GM23338 (cell line): ENCODE data around the gene HSPD1. TPM values are rescaled to one million over a fixed set of nuclear protein-coding genes. Genes with fewer than 3 reads are reported as not detected.

Experiments
- ATAC-seq: fragments of 200-7000 bp; cut with Tn5 transposase; 3 replicates; pipeline ENCODE4 v1.9.1; 2020
- DNase-seq: peaks from one replicate; pipeline ENCODE4 v3.0.0-alpha.2; 2015; ENCODE audit warnings: low spot score
- H2AFZ ChIP-seq: fragments of 200-600 bp; sonication (generic); 2 replicates; pipeline ENCODE4 v1.8.0; 2016; ENCODE audit warnings: antibody characterized with exemption, mild to moderate bottlenecking, moderate library complexity
- H3F3A ChIP-seq: fragments of 200-600 bp; sonication (generic); replicated peaks from 2 replicates; pipeline ENCODE4 v1.8.0; 2017; ENCODE audit warnings: antibody characterized with exemption, mixed run types, low read depth
- H3K27ac ChIP-seq: fragments of 200-600 bp; sonication (generic); 2 replicates; pipeline ENCODE4 v1.6.1; 2016; ENCODE audit warnings: low read depth
- H3K27me3 ChIP-seq: fragments of 200-600 bp; sonication (generic); 2 replicates; pipeline ENCODE4 v1.8.0; 2016; ENCODE audit warnings: mild to moderate bottlenecking, mixed run types, moderate library complexity; ENCODE audit not compliant: insufficient read depth
- H3K36me3 ChIP-seq: fragments of 200-600 bp; sonication (generic); 2 replicates; pipeline ENCODE4 v1.8.0; 2016; ENCODE audit warnings: mild to moderate bottlenecking; ENCODE audit not compliant: insufficient read depth
- H3K4me1 ChIP-seq: fragments of 200-600 bp; sonication (generic); 2 replicates; pipeline ENCODE4 v1.8.0; 2016; ENCODE audit warnings: mild to moderate bottlenecking, moderate library complexity; ENCODE audit not compliant: insufficient read depth
- H3K4me2 ChIP-seq: fragments of 200-600 bp; sonication (generic); 2 replicates; pipeline ENCODE4 v1.7.1; 2017; ENCODE audit warnings: mixed run types
- H3K4me3 ChIP-seq: fragments of 200-600 bp; sonication (generic); 2 replicates; pipeline ENCODE4 v1.6.1; 2016; ENCODE audit warnings: mixed run types
- H3K79me2 ChIP-seq: fragments of 200-600 bp; sonication (generic); replicated peaks from 2 replicates; pipeline ENCODE4 v1.8.0; 2017; ENCODE audit warnings: mild to moderate bottlenecking; ENCODE audit not compliant: insufficient read depth
- H3K9me2 ChIP-seq: fragments of 200-600 bp; sonication (generic); 2 replicates; pipeline ENCODE4 v1.8.0; 2017; ENCODE audit not compliant: insufficient read depth
- H4K20me1 ChIP-seq: fragments of 200-600 bp; sonication (generic); replicated peaks from 2 replicates; pipeline ENCODE4 v1.8.0; 2017; ENCODE audit warnings: mild to moderate bottlenecking; ENCODE audit not compliant: insufficient read depth
- H3K27ac Mint-ChIP-seq: 2 replicates; pipeline ENCODE4 v1.8.0; 2020; ENCODE audit warnings: inconsistent platforms, mild to moderate bottlenecking, moderate library complexity, mixed read lengths
- H3K27me3 Mint-ChIP-seq: 3 replicates; pipeline ENCODE4 v1.8.0; 2022; ENCODE audit warnings: low read depth, mild to moderate bottlenecking, moderate library complexity, mixed read lengths, inconsistent platforms; ENCODE audit not compliant: insufficient read depth, poor library complexity
- H3K36me3 Mint-ChIP-seq: 3 replicates; pipeline ENCODE4 v1.8.0; 2021; ENCODE audit warnings: low read depth, mild to moderate bottlenecking, inconsistent platforms, moderate library complexity, mixed read lengths
- H3K4me1 Mint-ChIP-seq: 3 replicates; pipeline ENCODE4 v1.8.0; 2020; ENCODE audit warnings: mild to moderate bottlenecking, inconsistent platforms, mixed read lengths
- H3K4me3 Mint-ChIP-seq: 3 replicates; pipeline ENCODE4 v1.8.0; 2021; ENCODE audit warnings: moderate library complexity, mild to moderate bottlenecking, inconsistent platforms, mixed read lengths
- H3K9me3 Mint-ChIP-seq: 3 replicates; pipeline ENCODE4 v1.8.0; 2020; ENCODE audit warnings: moderate library complexity, mild to moderate bottlenecking, inconsistent platforms, mixed read lengths
- CREB1 ChIP-seq: fragments of 250-450 bp; sonication (Bioruptor Pico); IDR thresholded peaks from 2 replicates; pipeline ENCODE4 v1.5.0; 2020; ENCODE audit warnings: low read depth, mild to moderate bottlenecking, moderate library complexity
- NANOG ChIP-seq: IDR thresholded peaks from 2 replicates; pipeline ENCODE4 v1.6.1; 2016; ENCODE audit warnings: antibody characterized with exemption, borderline replicate concordance
- POLR2AphosphoS5 ChIP-seq: IDR thresholded peaks from 2 replicates; pipeline ENCODE4 v1.6.1; 2016; ENCODE audit warnings: antibody characterized with exemption, low read depth
- STAT1 ChIP-seq: IDR thresholded peaks from one replicate; pipeline ENCODE4 v1.6.1; 2016; ENCODE audit warnings: antibody characterized with exemption; ENCODE audit not compliant: unreplicated experiment
- ZNF114 ChIP-seq: fragments of 250-450 bp; sonication (Bioruptor Pico); IDR thresholded peaks from 2 replicates; pipeline ENCODE4 v1.5.0; 2020; ENCODE audit warnings: mild to moderate bottlenecking, moderate library complexity
- ZNF331 ChIP-seq: fragments of 250-450 bp; sonication (Bioruptor Pico); IDR thresholded peaks from 2 replicates; pipeline ENCODE4 v1.5.0; 2020; ENCODE audit warnings: low read depth, mild to moderate bottlenecking, moderate library complexity
- polyA plus RNA-seq: library from polyadenylated mRNA; unstranded; fragments of >200 nt; fragmentation: Nextera tagmentation; extraction: Ambion mirVana; gene quantifications from 2 replicates; pipeline ENCODE4 v1.2.1, GENCODE V29; 2016
- total RNA-seq: library from RNA; depleted of rRNA; stranded (reverse); fragments of >200 nt; shearing (Covaris generic); gene quantifications from 2 replicates; pipeline ENCODE4 v1.2.3, GENCODE V29; 2014
- TF ChIP-seq, protein P1 (sequence below): IDR thresholded peaks from one replicate; pipeline ENCODE4 v1.6.1; 2018; ENCODE audit warnings: antibody characterized with exemption; ENCODE audit not compliant: unreplicated experiment
- TF ChIP-seq, protein P2 (sequence below): IDR thresholded peaks from 2 replicates; pipeline ENCODE4 v1.6.1; 2016; ENCODE audit warnings: antibody characterized with exemption
- TF ChIP-seq, protein P3 (sequence below), 2 experiments: fragments of 200-600 bp in 1 of 2; sonication (generic) in 1 of 2; conservative IDR thresholded peaks; 2 replicates each; pipeline versions ENCODE4 v1.5.1 to v1.6.1; 2016 to 2017; ENCODE audit warnings: antibody characterized with exemption in 2 of 2, low read depth in 2 of 2, mild to moderate bottlenecking in 2 of 2, moderate library complexity in 1 of 2

The HSPD1 gene
- total and polyA plus RNA-seq, 2 experiments from 2014 or later: 880 to 1,188 TPM

DNA sequence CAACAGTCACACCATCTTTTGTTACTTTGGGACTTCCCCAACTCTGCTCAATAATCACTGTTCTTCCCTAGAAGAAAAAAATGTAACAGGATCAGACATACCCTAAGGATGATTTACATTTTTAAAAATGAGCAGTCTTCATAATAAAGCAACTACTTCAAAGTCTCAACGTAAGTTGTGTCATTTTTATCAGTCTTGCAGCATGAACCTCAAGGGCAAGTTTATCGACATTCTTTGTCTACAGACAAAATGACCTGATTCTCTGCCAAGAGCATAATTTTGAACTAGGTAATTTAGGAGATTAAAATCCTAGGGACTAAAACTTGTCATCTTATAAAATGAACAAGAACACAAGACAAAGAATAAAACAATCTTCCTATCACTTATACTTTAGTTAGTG is 2.3 kb downstream of the HSPD1 start (continued):
- TF ChIP-seq, protein P1, sequence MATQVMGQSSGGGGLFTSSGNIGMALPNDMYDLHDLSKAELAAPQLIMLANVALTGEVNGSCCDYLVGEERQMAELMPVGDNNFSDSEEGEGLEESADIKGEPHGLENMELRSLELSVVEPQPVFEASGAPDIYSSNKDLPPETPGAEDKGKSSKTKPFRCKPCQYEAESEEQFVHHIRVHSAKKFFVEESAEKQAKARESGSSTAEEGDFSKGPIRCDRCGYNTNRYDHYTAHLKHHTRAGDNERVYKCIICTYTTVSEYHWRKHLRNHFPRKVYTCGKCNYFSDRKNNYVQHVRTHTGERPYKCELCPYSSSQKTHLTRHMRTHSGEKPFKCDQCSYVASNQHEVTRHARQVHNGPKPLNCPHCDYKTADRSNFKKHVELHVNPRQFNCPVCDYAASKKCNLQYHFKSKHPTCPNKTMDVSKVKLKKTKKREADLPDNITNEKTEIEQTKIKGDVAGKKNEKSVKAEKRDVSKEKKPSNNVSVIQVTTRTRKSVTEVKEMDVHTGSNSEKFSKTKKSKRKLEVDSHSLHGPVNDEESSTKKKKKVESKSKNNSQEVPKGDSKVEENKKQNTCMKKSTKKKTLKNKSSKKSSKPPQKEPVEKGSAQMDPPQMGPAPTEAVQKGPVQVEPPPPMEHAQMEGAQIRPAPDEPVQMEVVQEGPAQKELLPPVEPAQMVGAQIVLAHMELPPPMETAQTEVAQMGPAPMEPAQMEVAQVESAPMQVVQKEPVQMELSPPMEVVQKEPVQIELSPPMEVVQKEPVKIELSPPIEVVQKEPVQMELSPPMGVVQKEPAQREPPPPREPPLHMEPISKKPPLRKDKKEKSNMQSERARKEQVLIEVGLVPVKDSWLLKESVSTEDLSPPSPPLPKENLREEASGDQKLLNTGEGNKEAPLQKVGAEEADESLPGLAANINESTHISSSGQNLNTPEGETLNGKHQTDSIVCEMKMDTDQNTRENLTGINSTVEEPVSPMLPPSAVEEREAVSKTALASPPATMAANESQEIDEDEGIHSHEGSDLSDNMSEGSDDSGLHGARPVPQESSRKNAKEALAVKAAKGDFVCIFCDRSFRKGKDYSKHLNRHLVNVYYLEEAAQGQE: no peak
- TF ChIP-seq CREB1 (CRISPR knock-in tag): no peak

DNA sequence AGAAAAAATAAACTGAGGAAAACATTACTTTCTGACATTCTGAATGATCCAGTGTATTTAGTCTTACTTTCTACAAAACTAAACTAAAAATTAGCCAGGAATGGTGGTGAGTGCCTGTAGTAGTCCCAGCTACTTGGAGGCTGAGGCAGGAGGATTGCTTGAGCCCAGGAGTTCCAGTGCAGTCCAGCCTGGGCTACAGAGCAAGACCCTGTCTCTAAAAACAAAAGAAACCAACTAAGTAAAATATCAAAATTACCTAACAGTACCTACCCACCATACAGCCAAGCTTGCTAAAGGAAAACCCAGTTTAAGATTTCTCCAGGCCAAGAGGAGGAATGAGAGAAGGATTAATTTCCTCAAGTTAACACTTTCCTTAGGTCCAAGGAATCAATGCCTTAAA is 2.9 kb downstream of the HSPD1 start:
- peaks cover 71% of the 10 kb centered on the region for H3K36me3 ChIP-seq
- Mint-ChIP-seq H3K27me3 (peaks cover 6% of the 10 kb centered on the region), H3K4me1 (peaks cover 34% of the 10 kb centered on the region), H3K27ac (0 out of 2 replicates have a peak overlapping the region, but pooled peaks have one; percentile 92), H3K4me3 (peak overlapping the region; percentile 96), H3K36me3 (peaks cover 90% of the 10 kb centered on the region), H3K9me3 (peaks cover 9% of the 10 kb centered on the region; the same call in 2 of the 3 replicates)
- peaks cover 26% of the 10 kb centered on the region for H3K4me1 ChIP-seq
- peak overlapping the region; percentile 4 for H3K27ac ChIP-seq
- H3K27me3 ChIP-seq: no peaks in the 10 kb centered on the region
- peak overlapping the region; percentile 94 for H3K4me2 ChIP-seq
- H3K79me2 ChIP-seq: peaks cover 82% of the 10 kb centered on the region
- DNase-seq (no peak), ATAC-seq (no peak)
- H2AFZ ChIP-seq: no peak overlapping the region
- H3K4me3 ChIP-seq: peak overlapping the region; percentile 84
- no peaks in the 10 kb centered on the region for H3K9me2 ChIP-seq
- H4K20me1 ChIP-seq: peaks cover 56% of the 10 kb centered on the region
- peaks cover 43% of the 10 kb centered on the region for H3F3A ChIP-seq
- TF ChIP-seq POLR2AphosphoS5 (no peak), NANOG (no peak), ZNF331 (CRISPR knock-in tag) (no peak), STAT1 (no peak), CREB1 (CRISPR knock-in tag) (no peak), ZNF114 (no peak)
- TF ChIP-seq, protein P2, sequence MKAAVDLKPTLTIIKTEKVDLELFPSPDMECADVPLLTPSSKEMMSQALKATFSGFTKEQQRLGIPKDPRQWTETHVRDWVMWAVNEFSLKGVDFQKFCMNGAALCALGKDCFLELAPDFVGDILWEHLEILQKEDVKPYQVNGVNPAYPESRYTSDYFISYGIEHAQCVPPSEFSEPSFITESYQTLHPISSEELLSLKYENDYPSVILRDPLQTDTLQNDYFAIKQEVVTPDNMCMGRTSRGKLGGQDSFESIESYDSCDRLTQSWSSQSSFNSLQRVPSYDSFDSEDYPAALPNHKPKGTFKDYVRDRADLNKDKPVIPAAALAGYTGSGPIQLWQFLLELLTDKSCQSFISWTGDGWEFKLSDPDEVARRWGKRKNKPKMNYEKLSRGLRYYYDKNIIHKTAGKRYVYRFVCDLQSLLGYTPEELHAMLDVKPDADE: no peak
- TF ChIP-seq, protein P3, sequence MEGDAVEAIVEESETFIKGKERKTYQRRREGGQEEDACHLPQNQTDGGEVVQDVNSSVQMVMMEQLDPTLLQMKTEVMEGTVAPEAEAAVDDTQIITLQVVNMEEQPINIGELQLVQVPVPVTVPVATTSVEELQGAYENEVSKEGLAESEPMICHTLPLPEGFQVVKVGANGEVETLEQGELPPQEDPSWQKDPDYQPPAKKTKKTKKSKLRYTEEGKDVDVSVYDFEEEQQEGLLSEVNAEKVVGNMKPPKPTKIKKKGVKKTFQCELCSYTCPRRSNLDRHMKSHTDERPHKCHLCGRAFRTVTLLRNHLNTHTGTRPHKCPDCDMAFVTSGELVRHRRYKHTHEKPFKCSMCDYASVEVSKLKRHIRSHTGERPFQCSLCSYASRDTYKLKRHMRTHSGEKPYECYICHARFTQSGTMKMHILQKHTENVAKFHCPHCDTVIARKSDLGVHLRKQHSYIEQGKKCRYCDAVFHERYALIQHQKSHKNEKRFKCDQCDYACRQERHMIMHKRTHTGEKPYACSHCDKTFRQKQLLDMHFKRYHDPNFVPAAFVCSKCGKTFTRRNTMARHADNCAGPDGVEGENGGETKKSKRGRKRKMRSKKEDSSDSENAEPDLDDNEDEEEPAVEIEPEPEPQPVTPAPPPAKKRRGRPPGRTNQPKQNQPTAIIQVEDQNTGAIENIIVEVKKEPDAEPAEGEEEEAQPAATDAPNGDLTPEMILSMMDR (conservative IDR thresholded peaks at IDR 0.05; ENCODE audit: low read depth in 2 of 2): no peak
- TF ChIP-seq, protein P1: no peak
